GM03348 (cell line): ENCODE results near the gene PRG3.
"Not testable (repeated sequence)": the region's sequence is repeated elsewhere in the genome, so short reads cannot be mapped to it uniquely, and the experiment has no call there.

Experiments
- DNase-seq: peaks from one replicate; pipeline ENCODE4 v3.0.0; 2012; ENCODE audit warnings: low spot score

Gene PRG3

DNA sequence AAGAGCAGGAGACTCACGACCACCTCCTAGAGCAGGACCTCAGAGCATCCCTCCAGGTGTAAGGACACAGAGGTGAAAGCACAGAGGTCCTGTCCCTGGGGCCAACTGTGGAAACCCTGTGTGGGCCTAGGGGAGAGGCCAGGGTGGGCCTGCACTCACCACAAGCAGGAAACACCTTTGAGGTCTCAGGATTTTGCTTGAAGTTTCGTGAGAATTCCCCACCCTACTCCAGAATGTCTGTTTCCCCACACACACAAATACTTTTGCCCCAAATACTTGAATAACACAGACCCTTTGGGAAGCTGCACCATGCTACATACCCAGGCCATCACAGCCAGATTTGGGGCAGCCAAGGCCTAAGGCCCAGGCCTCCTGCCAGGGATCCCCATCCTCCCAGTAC is 27.8 kb upstream of the PRG3 start:
- DNase-seq, result no peak

DNA sequence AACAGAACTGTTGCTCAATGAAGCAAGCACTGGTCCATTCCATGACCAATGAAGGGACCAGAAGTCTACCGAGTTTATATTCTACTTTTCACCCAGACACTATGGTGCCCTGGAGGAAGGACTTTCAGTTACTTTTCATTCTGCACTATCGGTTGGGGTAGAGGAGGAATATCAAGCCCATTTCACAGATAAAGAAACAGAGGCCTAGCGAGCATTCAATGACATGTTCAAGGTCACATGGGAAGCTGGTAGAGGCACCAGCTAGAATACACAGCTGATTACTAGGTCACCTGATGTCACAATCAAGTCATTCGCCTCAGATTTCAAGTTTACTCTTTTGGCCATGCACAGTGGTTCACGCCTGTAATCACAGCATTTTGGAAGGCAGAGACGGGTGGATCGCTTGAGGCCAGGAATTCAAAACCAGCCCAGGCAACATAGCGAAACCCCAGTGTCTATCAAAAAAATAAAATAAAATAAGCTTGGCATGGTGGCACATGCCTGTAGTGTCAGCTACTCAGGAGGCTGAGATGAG is 27.1 kb upstream of the PRG3 start:
- DNase-seq, result no peak

DNA sequence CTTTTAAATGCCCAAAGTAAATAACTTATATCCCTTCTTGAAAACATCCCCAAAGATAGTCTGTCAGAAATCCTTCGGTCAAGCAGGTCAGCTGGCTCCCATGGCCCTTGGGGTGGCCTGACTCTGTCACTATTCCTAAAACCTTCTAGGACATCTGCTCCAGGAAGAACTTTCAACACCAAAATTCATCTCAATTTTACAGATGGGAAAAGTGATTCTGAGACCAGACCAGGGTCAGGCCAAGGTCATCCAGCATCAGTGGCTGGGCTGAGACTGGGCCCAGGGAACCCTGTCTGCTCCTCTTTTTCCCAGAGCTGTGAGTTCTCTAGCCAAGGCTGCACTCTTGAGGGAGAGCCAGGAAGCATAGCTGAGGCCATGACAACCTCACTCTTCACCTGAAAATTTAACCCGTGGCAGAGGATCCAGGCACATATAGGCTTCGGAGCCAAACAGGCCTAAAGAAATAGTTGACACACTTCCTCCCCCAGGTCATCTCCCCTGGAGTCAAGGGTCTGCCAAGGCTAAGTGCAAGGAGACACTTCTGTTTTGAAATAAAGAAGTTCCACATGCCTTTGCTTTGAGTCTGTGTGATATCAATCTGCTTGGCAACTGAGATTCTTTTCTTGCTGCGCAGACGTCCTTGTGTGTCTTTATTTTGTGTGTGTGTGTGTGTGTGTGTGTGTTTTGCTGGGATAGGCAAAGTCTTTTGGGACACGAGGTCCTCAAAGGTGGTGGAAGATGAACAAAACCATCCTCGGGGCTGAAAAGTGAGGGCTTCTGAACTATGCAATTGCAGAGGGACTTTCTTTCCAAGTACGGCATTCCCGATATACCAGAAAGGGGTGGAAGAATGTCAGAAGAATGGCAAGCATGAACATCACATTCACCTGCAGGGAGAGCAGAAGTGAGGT is 26.3 kb upstream of the PRG3 start:
- no peak for DNase-seq

DNA sequence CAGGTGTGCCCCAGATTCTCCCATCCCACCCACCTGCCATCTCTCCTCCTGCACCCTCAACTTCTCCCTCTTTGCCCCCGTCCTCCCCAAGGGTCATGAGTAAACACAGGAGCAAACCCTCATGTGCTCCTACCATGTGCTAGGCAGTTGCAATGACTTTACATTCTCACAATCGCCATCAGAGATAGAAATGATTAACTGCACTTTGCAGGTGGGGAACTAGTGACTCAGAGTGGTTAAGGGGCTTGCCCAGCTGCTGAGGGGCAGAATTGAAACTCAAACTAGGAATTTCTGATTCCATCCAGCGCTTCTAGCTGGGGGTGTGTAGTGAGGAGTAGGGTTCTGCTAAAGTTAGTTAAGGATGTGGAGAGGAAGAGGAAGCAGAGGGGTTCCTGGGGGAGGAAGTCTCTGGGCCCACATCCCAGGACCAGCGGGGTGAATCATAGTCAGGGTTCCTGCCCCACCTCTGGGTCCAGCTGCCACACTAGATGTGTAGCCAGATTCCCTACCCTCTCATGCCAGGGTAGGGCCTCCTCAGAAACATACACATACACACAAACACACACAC is 25.5 kb upstream of the PRG3 start:
- DNase-seq, result peak; percentile 27

DNA sequence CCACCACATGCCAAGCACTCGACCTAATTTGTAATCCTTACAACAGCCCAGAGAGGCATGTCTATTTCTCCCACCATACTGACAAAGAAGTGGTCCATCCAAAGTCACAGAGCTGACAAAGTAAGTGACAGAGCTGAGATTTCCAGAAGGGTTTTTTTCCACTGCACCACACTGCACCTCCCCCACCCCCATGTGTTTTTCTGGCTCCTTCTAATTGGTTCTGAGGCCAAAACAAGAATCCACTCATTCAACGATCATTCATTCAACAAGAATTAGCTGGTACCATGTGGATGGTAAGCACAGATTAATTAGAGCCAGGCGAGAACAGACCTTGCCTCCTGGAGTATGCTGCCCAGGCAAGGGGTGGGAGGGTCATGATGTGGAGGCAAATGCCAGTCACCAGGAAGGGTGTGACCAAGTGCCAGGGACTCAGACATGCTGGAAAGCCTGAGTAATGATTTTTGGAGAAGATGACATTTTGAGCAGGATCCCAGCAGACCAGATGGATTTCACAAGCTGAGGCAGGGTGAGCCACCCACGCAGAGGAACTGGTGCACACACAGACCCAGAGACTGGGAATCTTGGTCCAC is 24.4 kb upstream of the PRG3 start:
- peak; percentile 13 for DNase-seq

DNA sequence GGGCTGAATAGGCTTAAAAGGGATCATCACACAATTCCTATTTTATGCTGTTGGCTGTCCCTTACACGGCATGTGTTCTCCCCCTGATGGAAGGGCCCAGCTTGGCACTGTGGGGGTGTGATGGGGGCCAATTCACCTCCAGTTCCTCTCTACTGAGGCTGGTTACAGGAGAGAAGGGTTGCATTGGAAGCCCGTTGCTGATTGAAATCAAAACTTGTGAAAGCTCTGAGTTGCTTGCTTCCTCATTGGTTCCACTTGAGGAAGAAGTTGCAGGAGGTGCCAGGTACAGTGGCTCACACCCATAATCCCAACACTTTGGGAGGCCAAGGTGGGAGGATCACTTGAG is 22.8 kb upstream of the PRG3 start:
- no peak for DNase-seq

DNA sequence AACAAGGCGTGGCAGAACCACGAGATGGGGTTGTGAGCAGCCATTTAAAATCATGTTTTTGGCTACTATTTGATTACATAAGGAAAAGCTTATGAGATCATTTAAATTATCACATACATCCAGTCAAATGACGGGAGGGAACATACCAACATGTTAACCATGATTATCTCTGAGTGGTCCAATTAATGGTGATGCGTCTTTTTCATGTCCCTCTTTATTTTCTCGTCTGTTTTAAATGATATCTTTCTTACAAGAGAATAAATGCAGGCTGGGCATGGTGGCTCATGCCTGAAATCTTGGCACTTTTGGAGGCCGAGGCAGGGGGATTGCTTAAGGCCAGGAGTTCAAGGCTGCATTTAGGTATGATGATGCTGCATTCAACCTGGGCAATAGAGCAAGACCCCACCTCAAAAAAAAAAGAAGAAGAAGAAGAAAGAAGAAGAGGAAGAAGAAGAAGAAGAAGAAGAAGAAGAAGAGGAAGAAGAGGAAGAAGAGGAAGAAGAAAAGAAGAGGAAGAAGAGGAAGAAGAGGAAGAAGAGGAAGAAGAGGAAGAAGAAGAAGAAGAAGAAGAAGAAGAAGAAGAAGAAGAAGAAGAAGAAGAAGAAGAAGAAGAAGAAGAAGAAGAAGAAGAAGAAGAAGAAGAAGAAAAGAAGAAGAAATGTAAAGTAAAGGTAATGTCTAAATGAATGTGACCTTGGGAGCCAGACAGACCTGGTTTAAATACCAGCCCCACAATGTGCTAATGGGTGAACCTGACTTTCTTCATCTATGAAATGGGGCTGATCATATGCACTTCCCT is 22.3 kb upstream of the PRG3 start:
- not testable (repeated sequence) for DNase-seq

DNA sequence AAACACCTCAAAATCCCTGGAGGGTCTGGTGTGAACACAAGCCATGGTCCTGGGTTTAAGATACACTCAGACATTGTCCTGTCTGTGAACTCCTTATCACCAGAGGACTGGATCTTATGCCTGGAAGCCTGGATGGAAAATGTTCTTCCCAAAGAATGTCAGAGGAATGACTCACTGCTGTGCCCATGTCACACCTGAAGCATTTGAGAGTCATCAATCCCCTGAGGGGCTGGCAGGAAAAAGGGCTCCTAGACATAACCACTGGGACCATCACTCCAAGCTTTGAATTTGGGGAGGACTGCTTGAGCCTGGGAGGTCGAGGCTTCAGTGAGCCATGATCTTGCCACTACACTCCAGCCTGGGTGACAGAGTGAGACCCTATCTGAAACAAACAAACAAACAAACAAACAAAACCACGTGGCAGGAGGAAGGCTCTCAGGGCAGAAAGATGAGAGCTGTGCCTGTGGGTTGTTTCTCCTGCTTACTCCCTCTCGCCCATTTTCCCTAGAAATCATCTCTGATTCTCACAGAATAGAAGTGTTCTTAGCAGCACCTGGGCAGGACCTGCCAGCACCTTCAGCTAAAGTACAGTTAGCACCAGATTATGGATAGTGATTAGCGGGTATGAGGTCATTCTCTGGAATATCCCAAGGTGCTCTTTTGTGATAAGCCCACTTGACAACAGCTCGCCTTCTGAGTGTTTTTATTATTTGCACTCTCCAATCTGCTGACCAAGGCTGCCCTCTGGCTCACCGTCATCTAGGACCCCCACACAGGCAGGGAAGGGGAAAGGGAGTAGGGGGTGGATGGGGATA is 21.4 kb upstream of the PRG3 start:
- no peak for DNase-seq

DNA sequence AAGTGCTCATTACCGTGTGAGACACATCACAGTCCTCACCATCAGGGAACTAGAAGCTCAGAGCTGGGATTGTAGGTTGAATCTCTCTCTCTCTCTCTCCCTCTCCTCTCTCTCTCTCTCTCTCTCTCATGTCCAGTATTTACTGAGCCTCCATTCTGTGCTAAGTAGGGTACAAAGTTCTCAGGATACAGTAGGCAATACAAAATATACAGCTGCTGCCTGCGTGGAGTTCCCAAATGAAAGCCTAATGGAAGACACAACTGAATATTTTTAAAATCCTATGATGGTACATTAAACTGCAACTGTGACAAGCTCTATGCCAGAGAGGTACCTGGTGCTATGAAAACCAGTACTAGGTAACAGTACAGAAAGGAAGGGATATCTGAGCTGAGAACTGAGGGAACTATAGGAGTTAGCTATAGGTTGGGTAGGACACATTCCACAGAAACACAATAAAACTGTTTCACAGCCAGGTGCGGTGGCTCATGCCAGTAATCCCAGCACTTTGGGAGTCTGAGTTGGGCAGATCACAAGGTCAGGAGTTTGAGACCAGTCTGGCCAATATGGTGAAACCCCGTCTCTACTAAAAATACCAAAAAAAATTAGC is 19.1 kb upstream of the PRG3 start:
- no peak for DNase-seq

DNA sequence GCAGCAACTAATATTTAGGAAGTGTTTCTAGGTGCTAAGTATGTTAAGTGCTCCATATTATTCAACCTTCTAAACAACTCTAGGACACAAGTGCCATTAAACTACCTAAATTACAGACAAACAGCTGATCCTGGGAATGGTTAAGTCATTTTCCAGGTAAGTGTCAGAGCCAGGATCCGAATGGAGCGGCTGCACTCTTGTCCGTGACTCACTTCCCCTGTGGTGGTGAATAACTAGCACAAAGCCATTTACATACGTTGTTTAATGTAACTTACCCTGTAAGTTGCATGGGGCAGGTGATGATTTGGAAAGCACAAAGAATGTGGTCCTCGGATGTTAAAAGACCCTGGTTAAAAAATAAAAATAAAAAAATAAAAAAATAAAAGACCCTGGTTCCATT is 18.3 kb upstream of the PRG3 start:
- no peak for DNase-seq

DNA sequence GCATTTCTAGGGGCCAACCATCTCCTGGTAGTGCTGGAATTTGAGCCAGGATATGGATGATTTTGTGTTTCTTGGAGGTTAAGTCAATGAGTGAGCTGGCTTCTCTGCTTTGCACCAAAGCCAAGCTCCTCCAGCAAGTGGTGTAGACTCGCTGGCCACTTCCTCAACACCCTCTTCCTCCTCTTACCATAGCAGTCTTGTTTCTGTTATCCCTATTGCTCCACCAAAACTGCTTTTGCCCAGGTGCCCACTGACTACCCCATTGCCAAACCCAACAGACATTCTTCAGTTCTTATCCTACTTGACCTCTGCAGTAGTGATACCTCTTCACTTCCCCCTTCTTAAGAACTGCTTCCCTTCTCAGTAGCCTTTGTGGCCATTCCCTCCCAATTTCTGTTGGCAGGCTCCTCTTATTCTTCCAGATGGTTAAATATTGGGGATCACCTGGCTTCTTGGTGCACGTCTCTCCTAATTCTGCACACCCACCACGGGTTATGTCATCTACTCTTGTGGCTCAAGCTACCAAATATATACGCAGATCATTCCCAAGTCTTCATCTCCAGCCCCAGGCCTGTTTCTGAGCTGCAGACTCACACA is 16.5 kb upstream of the PRG3 start:
- DNase-seq, result no peak

DNA sequence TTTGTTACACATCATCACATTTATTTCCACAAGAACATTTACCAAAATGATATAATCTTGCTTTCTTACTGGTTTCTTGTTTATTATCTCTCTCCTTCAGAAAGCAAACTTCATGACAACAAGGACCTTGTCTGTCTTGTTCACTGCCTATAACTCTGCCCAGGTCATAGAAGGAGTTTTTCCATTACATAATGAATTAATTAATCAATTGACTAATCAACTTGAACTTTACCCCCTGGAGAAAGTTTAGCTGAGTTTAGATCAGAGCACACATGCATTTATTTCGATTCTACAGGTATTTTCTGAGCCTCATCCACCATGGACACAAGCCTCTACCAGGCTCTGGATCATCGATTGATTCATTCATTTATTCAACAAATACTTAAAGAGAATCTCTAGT is 15.8 kb upstream of the PRG3 start:
- DNase-seq, result no peak

DNA sequence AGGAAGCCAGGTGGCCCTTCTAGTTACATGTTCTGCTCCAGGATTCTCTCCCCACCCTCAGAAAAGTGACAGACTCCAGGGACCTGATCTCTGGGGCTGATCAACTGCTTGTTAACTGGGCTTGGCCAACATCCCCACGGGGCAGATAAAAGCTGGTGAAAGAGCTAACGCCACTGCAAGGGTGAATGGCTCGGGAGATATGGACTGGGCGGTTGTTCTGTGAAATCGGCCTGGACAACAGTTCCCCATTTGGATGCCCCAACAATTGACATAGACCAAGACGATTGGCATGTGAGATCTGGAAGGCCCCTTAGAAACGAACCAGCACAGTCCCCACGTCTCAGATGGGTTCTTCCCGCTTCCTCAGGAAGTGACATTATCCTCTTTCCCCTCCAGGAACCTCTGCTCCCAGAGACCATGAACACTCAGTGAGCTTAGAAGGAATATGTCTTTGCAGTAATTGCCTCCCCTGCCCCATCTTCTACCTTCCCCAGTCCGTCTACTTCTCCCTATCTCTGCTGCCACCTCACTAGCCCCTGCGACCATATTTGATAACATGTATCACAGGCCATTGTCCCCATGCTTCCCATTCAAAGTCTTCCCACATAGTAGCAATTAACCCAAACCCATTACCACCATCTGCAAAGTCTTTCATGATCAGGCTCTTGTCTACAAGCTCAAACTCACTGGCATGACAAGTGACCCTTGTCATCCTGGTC is 15.1 kb upstream of the PRG3 start:
- no peak for DNase-seq

DNA sequence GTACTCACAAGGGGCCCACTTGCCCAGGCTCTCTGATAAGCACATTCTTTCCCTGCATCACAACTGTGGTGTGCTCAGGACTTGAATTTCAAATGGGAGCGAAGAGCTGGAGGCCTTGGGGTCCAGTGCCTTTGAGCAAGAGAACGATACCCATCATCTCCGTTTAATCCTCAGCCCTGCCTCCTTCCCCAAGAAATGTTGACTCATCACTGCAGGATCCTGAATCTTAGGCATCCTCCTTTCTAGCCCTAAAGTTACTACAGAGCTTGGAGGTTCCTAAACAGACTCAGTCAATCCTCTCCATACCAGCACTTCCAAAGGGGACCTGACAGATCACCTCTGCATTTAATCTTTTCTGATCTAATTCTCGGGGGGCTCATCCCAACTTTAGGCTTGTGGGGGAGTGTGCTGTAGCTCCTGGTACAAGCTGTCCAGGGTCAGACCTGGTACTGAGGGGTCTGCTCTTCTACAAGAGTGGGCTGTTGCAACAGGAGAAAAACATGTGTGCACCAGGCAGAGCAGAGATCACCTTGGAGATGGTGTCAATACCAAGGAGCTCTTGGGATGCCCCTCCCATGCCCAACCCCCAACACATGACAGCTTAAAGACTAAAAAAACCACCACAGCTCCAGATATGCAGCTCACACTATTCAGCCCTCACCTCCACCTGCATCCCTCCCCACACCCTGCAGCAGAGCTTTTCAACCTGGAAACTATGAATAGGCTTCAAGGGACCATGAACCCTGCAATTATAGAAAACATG is 13.4 kb upstream of the PRG3 start:
- DNase-seq, result no peak

DNA sequence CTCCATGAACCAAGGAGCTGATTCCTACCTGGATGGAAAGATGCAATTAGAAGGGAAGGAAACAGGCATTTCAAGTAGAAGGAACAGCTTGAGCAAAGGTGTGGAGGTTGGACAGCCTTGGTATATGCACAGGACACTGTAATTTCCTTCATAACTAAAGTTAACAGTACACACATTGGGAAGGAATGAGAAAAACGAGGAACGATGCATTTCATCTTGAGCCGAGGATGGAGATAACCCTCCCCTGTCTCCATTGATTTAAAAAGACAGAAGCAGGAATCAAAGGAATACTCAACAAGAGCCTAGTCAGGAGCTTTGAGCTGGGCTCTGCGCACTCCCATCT is 11.8 kb upstream of the PRG3 start:
- DNase-seq, result no peak

DNA sequence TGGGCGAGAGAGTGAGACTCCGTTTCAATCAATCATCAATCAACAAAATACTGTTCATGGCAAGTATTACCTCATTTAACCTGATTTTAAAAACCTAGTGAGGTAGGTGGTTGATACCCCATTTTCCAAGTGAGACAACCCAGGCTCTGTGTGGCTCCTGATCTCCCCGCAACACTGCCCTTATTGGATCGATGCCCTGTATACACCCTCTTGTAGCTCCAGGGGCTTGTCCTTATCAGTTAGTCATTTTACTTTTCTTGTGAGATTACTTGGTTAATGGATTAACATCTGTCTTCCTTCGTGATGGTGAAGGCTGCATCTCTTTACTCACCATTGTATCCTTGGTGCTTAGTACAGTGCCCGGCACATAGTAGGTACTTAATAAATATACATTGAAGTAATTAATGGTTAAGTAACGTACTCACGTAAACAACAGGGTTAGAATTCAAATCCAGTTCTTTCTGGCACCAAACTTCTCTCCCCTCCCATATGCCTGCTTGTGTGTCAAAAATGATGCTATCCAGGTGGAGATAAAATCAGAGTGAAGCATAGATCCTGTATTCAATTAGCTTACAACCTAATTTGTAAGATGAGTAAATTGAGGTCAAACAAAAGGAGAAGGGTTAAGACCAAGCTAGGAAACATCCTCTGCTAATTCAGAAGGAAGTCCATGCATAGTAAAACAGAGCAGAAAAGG is 11.3 kb upstream of the PRG3 start:
- no peak for DNase-seq

DNA sequence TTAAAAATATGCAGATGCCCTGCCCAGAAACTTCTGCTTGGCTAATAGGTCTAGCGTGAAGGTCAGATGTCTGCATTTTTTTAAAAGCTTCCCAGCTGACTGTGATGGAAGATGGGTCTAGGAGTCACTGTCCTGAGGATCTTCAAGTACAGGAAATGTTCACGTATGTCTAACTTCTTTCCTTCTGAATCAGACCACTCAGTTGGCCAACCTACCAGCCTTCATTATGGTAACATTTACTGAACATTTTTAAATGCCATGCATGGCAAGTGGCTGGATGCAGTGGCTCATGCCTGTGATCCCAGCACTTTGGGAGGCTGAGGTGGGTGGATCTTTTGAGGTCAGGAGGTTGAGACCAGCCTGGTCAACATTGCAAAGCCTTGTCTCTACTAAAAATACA is 10.6 kb upstream of the PRG3 start:
- DNase-seq, result no peak

DNA sequence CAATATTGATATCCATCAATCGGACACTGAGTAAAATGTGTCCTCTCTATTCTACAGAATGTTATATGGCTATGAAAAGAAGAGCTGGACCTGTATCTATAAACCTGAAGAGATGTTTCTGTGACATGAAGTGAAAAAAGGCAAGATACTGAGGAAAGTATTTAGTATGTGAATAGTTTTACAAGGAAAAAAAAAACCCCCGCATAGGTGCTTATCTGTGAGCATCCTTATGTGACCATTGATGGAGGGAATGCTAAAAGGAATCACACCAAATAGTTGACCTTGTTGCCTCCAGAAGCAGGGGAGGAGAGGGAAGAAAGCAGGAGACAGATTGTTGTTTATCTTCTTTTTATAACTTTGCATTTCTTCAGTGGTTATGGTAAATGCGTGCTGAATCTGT is 10.2 kb upstream of the PRG3 start:
- DNase-seq, result no peak

DNA sequence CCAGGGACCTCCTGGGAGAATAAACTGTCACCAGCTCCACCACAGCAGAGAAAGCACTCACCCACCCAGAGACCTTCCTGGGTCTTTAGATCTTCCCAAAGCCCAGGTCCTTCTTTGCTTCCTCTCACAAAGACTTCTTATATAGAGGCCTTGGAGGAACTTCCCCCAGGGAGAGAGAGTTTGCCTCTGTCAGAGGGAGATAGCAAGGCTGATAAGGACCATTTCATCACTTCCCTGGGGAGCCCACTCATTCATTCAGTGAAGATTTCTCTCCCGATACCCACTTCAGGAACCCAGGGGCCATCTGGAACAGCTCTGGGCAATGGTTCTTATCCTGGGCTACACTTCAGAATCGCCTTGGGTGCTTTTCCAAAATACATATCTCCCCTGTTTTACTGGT is 9.6 kb upstream of the PRG3 start, which contains the start of gene PRG2:
PRG2 (minus strand) TSS at position 116 of the 400 bp plus-strand sequence. CDS start 706 bp downstream, outside the sequence.
- no peak for DNase-seq
